Hepatic stellate cell (primary cell): ENCODE data around the gene FASN.

Source experiments
- DNase-seq: peaks from one replicate; pipeline ENCODE4 v3.0.0; 2011; ENCODE audit warnings: low spot score

Gene FASN

GRCh38 chr17:82117139-82118090, 19.4 kb upstream of the FASN start:
- DNase-seq = no peak

GRCh38 chr17:82116246-82116645, 18.2 kb upstream of the FASN start:
- DNase-seq = no peak

- DNase-seq = no peak
Observed at GRCh38 chr17:82114872-82115271, 16.8 kb upstream of the FASN start.

GRCh38 chr17:82114447-82114846, 16.4 kb upstream of the FASN start:
- DNase-seq = no peak

GRCh38 chr17:82113941-82114340, 15.9 kb upstream of the FASN start:
- DNase-seq = no peak

GRCh38 chr17:82113422-82113821, 15.4 kb upstream of the FASN start:
- DNase-seq = no peak

GRCh38 chr17:82112914-82113311, 14.9 kb upstream of the FASN start:
- DNase-seq = no peak

GRCh38 chr17:82112181-82112913, 14.3 kb upstream of the FASN start:
- DNase-seq = no peak

- no peak for DNase-seq
Observed at GRCh38 chr17:82110298-82110697, 12.3 kb upstream of the FASN start.

- DNase-seq = no peak
Observed at GRCh38 chr17:82108961-82109475, 11.0 kb upstream of the FASN start.

GRCh38 chr17:82108496-82108945, 10.5 kb upstream of the FASN start:
- DNase-seq = no peak

- DNase-seq = no peak
Observed at GRCh38 chr17:82108038-82108437, 10.0 kb upstream of the FASN start.

GRCh38 chr17:82107341-82107860, 9.4 kb upstream of the FASN start:
- no peak for DNase-seq

- no peak for DNase-seq
Observed at GRCh38 chr17:82106688-82107305, 8.8 kb upstream of the FASN start.

- DNase-seq = peak; percentile 84
Observed at GRCh38 chr17:82105882-82106687, 8.0 kb upstream of the FASN start.

- no peak for DNase-seq
Observed at GRCh38 chr17:82105417-82105881, 7.4 kb upstream of the FASN start.

GRCh38 chr17:82104797-82105416, 6.9 kb upstream of the FASN start:
- DNase-seq = no peak

GRCh38 chr17:82103553-82104451, 5.8 kb upstream of the FASN start:
- DNase-seq = no peak
